Daoy (cell line): Measurements from ENCODE around the gene CCDC183. TPM values are rescaled to one million over a fixed set of nuclear protein-coding genes. Genes with fewer than 3 reads are reported as not detected.
"Not testable (repeated sequence)": the region's sequence is repeated elsewhere in the genome, so short reads cannot be mapped to it uniquely, and the experiment has no call there.

Experiments
- DNase-seq: peaks from one replicate; pipeline ENCODE4 v3.0.0-alpha.2; 2015; ENCODE audit warnings: low read depth
- total RNA-seq: library from RNA; depleted of rRNA; stranded (reverse); fragments of >200 nt; shearing (Covaris generic); gene quantifications from 2 replicates; pipeline ENCODE4 v1.2.3, GENCODE V29; 2014

The CCDC183 gene
- total RNA-seq, 1 experiment from 2014 or later, result 0.23 TPM

DNA sequence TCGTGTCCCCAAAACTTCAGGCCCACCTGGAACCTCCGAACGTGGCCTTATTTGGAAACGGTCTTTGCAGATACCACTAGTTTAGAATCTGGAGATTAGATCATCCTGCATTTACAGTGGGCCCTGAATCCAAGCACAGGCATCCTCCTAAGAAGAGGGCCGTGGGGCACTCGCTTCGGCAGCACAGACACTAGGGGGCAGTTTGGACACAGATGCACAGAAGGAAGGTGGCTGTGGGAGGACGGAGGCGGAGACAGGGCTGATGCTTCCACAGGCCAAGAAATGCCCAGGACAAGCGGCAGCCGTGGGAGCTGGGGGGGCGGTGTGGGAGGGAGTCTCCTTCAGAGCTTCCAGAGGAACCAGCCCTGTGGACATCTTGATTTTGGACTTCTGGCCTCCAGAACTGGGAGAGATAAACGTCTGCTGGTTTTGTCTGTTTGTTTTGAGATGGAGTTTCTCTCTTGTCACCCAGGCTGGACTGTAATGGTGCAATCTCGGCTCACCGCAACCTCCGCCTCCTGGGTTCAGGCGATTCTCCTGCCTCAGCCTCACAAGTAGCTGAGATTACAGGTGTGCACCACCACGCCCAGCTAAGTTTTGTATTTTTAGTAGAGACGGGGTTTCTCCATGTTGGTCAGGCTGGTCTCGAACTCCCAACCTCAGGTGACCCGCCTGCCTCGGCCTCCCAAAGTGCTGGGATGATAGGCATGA lies 35.1 kb upstream of the CCDC183 start:
- DNase-seq, result peak; percentile 82

GRCh38 chr9:136761545-136761981 lies 34.6 kb upstream of the CCDC183 start:
- no peak for DNase-seq

GRCh38 chr9:136762221-136762691 lies 33.9 kb upstream of the CCDC183 start:
- no peak for DNase-seq

DNA sequence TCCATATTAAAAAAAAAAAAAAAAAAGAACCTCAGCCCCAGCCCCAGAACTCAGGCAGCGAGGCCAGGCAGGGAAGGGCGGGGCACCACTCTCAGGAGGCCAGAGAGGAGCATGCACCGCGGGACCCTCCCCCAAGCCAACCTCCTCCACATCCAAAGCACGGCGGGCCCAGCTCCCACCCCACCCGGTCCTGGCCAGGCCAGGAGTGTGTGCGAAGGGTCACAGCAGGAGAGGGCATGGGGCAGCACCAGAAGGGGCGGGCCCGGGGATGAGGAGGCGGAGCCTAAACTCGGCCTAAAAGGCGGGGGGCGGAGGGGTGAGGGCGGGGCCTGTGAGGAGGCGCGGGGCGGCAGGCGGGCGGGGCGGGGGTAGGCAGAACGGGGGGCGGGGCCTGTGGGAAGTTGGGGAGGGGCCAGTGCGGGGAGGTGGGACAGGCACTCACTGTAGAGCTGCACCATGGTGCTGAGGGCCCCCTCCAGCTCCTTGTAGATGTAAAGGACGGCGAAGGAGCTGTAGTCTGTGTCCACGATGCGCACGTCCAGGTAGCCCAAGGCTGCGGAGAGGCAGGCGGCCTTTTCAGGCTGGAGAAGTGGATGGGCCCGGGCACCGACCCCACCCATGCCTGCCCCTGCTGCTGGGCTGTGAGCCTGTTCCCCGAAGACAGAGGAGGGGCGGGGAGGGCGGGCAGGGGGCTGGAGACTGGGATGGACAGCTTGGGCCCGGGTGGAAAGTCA lies 33.1 kb upstream of the CCDC183 start:
- peak; percentile 83 for DNase-seq

- no peak for DNase-seq
Measured at GRCh38 chr9:136763649-136764035, 32.5 kb upstream of the CCDC183 start.

DNA sequence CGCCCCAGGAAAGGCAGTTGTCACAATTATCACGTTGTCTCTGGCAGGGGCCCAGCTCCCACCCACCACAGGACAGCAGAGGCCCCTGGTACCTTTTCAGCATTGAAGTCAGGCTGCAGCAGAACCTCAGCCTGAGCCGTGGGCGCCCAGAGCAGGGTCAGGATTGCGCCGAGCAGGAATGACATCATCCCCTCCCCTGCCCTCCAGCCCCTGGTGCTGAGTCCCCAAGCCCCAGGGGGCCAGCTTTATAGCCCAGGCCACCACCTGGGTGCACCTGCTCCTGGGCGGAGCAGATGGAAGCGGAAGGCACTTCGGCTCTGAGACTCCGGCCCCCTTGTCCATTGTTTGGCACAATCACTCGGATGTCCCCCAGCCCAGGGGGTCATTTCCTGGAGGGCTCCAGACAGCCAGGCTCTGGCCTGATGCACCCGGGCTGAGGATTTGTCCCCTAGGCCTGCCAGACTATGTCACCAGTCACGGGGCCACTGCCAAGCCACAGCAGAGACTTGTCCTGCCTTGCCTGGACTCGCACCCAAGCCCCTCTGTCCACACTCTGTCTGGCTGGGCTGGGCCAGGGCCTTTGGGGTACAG lies 31.7 kb upstream of the CCDC183 start, which contains the start of gene LCN15:
Gene LCN15, minus strand, starts transcription at position 218 of the 591 bp plus-strand sequence. Its CDS starts 30 bp downstream, at position 188.
- DNase-seq, result no peak

DNA sequence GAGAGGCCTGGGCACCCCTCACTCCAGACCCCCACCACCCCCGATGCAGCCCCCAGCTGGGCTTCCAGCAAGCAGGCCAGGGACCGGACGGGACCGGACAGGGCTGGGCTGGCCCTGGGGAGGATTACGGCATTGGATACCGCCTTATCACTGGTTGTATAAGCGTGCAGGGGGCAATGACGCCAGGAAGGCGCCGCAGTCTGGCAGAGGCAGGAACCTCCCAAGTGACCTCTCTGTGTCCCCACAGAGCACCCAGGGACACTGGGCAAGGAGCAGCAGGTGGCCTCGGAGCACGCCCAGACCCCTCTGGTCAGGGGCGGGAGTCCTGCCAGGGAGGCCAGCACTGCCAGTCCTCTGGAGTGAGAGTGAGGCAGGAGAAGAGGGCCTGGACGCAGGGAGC lies 31.1 kb upstream of the CCDC183 start:
- DNase-seq, result no peak

DNA sequence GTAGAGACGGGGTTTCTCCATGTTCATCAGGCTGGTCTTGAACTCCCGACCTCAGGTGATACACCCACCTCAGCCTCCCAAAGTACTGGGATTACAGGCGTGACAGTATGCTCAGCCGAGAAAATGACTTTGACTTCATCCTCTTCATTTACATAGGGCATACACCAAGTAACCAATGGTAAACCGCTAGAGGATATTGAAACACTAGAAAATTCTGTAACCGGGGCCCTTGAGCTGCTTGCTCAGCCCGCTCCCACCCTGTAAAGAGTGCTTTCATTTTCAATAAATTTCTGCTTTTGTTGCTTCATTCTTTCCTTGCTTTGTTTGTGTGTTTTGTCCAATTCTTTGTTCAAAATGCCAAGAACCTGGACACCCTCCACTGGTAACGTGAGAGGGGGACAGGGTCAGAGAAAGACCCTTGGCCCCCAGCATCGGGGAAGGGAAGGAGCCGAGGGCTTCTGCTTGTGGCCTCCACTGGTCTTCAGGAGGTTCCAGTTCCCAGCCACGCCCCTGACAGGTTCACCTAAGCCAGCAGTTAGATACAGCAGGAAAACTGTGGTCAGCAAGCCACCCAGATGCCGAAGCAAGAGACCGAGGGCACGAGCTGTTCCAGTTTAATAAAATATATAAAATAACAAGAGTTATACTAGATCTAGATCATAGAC lies 30.3 kb upstream of the CCDC183 start:
- not testable (repeated sequence) for DNase-seq

GRCh38 chr9:136766410-136767120 lies 29.6 kb upstream of the CCDC183 start:
- DNase-seq, result peak; percentile 73

- DNase-seq, result peak; percentile 57
Measured at GRCh38 chr9:136769710-136770191, 26.4 kb upstream of the CCDC183 start.

- DNase-seq, result no peak
Measured at GRCh38 chr9:136771907-136772415, 24.2 kb upstream of the CCDC183 start.

- DNase-seq, result peak; percentile 72
Measured at GRCh38 chr9:136773386-136774044, 22.6 kb upstream of the CCDC183 start.

DNA sequence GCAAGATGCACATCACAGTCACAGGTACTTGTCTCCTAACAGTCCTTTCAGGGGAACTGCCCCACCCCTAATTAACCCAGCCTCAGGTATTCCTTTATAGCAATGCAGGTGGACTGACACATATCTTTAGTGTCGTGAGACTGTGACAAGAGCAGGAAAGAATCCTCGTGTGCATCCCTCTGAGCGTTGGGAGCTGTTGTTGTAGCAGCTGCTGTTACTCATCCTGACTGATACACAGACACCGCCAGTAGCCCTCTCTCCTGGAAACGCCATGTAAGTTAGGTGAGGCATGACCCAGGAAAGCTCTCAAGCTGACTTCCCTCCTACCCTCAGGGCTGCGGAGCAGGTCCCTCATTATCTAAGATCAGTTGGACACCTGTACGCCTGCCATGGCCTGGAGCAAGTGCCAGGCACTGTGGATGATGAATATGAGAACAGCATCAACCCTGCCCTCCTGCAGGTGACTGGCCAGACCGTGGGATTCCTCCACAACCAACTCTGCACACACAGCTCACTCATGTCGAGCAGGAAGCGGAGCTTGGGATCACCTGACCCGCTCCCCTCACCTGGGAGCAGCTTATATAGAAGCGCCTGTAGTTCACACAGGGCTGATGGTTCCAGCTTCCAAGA lies 21.6 kb upstream of the CCDC183 start:
- no peak for DNase-seq

- no peak for DNase-seq
Measured at GRCh38 chr9:136775191-136775590, 20.9 kb upstream of the CCDC183 start.

- DNase-seq, result no peak
Measured at GRCh38 chr9:136776947-136777346, 19.2 kb upstream of the CCDC183 start.

DNA sequence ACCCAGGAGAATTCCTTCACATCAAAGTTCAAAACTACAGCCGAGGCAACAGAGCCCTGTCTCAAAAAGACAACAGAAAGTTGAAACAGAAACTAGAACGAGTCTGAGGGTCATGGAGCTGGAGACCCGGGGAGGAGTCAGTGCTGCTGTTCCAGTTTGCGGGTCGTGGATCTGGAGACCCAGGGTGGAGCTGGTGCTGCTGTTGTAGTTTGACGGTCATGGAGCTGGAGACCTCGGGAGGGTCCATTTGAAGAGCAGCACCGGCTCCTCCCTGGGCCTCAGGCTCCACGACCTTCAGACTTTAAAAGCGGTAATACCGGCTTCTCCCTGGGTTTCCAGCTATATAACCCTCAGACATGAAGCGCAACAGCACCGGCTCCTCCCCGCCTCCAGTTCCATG lies 18.8 kb upstream of the CCDC183 start:
- DNase-seq, result no peak

GRCh38 chr9:136779808-136780207 lies 16.3 kb upstream of the CCDC183 start:
- DNase-seq, result no peak

GRCh38 chr9:136782452-136782851 lies 13.7 kb upstream of the CCDC183 start:
- DNase-seq, result no peak

DNA sequence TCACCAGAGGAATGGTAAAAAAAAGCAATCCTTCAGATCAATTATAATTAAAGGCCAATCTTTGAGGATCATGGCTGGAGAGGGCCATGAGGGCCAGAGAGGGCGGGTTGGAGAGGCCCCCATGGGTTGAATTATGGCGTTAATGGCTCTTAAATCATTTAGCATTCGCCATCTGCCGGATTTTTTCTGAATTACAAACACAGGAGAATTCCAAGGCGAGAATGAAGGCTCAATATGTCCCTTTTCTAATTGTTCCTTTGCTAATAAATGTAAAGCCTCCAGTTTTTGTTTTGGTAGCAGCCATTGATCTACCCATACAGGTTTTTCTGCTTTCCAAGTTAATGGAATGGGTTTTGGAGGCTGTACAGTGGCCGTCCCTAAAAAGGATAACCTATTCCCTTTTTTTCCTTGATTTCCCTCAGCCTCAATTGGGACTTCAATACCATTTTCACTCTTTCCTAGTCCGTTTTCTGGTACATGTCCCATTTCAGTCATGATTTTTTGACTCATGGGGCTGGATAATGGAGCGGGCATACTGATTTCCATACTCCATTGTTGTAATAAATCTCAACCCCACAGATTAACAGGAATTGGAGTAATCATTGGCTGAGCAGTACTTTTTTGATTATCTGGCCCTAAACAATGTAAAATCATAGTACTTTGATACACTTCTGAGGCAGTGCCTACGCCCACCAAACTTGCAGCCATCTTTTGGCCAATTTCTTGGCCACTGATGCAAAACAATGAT lies 11.7 kb upstream of the CCDC183 start:
- DNase-seq, result no peak
